HepG2 (cell line): ENCODE data around the gene NIPAL3. TPM values are rescaled to one million over a fixed set of nuclear protein-coding genes. Genes with fewer than 3 reads are reported as not detected.

ENCODE experiments used
- GABPB1 ChIP-seq: IDR thresholded peaks from 2 replicates; pipeline ENCODE4 v1.6.1; 2016; ENCODE audit warnings: mild to moderate bottlenecking, missing genetic modification reagents, moderate library complexity, missing compliant biosample characterization
- GATAD2A ChIP-seq: IDR thresholded peaks from 2 replicates; pipeline ENCODE4 v1.6.1; 2016
- NFYB ChIP-seq: sonication (generic); formaldehyde crosslinking; IDR thresholded peaks from 2 replicates; pipeline ENCODE4 v1.4.0; 2020; ENCODE audit warnings: missing genetic modification reagents
- NR2C2 ChIP-seq: sonication (generic); formaldehyde crosslinking; IDR thresholded peaks from 2 replicates; pipeline ENCODE4 v1.4.0; 2020; ENCODE audit warnings: missing genetic modification reagents, mild to moderate bottlenecking, moderate library complexity, borderline replicate concordance
- NR2F6 ChIP-seq, 2 experiments: IDR thresholded peaks; 2 replicates each; pipeline ENCODE4 v1.6.1; 2016; ENCODE audit warnings: antibody characterized with exemption in 1 of 2, mild to moderate bottlenecking in 1 of 2
- POLR2AphosphoS2 ChIP-seq: IDR thresholded peaks from 2 replicates; pipeline ENCODE4 v1.6.1; 2011; ENCODE audit warnings: low read depth, low read length, improper control_type of control experiment
- RARA ChIP-seq: IDR thresholded peaks from 2 replicates; pipeline ENCODE4 v1.6.1; 2016; ENCODE audit warnings: missing genetic modification reagents, missing compliant biosample characterization
- SOX6 ChIP-seq, 2 experiments: fragments of 450-650 bp in 1 of 2; sonication (generic) in 1 of 2; formaldehyde crosslinking in 1 of 2; IDR thresholded peaks; 2 replicates each; pipeline versions ENCODE4 v1.4.0 to v1.6.1; 2017 to 2020; ENCODE audit warnings: antibody characterized with exemption in 1 of 2, mild to moderate bottlenecking in 1 of 2, missing genetic modification reagents in 1 of 2
- ZMYM3 ChIP-seq: sonication (generic); formaldehyde crosslinking; IDR thresholded peaks from 2 replicates; pipeline ENCODE4 v1.5.1; 2020; ENCODE audit warnings: mild to moderate bottlenecking, missing genetic modification reagents
- ZMYM4 ChIP-seq: sonication (generic); formaldehyde crosslinking; IDR thresholded peaks from 2 replicates; pipeline ENCODE4 v1.8.1; 2023; ENCODE audit warnings: mild to moderate bottlenecking, missing genetic modification reagents
- ZNF274 ChIP-seq: sonication (generic); formaldehyde crosslinking; IDR thresholded peaks from 2 replicates; pipeline ENCODE4 v1.5.1; 2020; ENCODE audit warnings: mild to moderate bottlenecking, missing genetic modification reagents
- ZNF292 ChIP-seq: sonication (generic); formaldehyde crosslinking; IDR thresholded peaks from 2 replicates; pipeline ENCODE4 v1.8.1; 2022; ENCODE audit warnings: mild to moderate bottlenecking, low read depth, missing genetic modification reagents, borderline replicate concordance
- ZNF383 ChIP-seq: sonication (generic); formaldehyde crosslinking; IDR thresholded peaks from 2 replicates; pipeline ENCODE4 v1.4.0; 2020; ENCODE audit warnings: missing genetic modification reagents, mild to moderate bottlenecking, borderline replicate concordance
- ZNF629 ChIP-seq: sonication (generic); formaldehyde crosslinking; conservative IDR thresholded peaks from 2 replicates; pipeline ENCODE4 v1.5.0; 2020; ENCODE audit warnings: missing genetic modification reagents
- ZNF781 ChIP-seq: sonication (generic); formaldehyde crosslinking; IDR thresholded peaks from 2 replicates; pipeline ENCODE4 v1.5.1; 2020; ENCODE audit warnings: borderline replicate concordance, mild to moderate bottlenecking, missing genetic modification reagents; ENCODE audit errors: not compliant biosample characterization
- polyA plus RNA-seq, 8 experiments: library from polyadenylated mRNA; depleted of rRNA in 3 of 8; stranded (reverse) in 7 of 8; unstranded in 1 of 8; fragments of >200 nt; fragmentation: Illumina TruSeq in 4 of 8; extraction: Trizol in 4 of 8; gene quantifications; 2 replicates each; pipeline versions ENCODE4 v1.2.1 to v1.2.3, GENCODE V29; 2011 to 2016; ENCODE audit warnings: low read depth in 4 of 8, missing spikeins in 1 of 8, mixed read lengths in 1 of 8; ENCODE audit not compliant: insufficient read depth in 1 of 8
- total RNA-seq, 5 experiments: library from RNA; depleted of rRNA; stranded (reverse); fragments of >200 nt; fragmentation: Illumina TruSeq; extraction: Trizol; gene quantifications; 2 replicates each; pipeline ENCODE4 v1.2.3, GENCODE V29; 2016; ENCODE audit warnings: low read depth in 1 of 5
- TF ChIP-seq, protein P1 (sequence below): sonication (generic); formaldehyde crosslinking; IDR thresholded peaks from 2 replicates; pipeline ENCODE4 v1.5.1; 2020; ENCODE audit warnings: mild to moderate bottlenecking, missing genetic modification reagents, borderline replicate concordance
- TF ChIP-seq, protein P2 (sequence below): sonication (generic); formaldehyde crosslinking; IDR thresholded peaks from 2 replicates; pipeline ENCODE4 v1.4.0; 2020; ENCODE audit warnings: missing genetic modification reagents, borderline replicate concordance
- TF ChIP-seq, protein P3 (sequence below): sonication (generic); formaldehyde crosslinking; IDR thresholded peaks from 2 replicates; pipeline ENCODE4 v1.5.0; 2020; ENCODE audit warnings: mild to moderate bottlenecking, missing genetic modification reagents

Gene NIPAL3
- total and polyA plus RNA-seq, 2 of the 13 experiments (the other 11 are each of a cell fraction or from before 2014, with no cell fraction given): 5.6 to 8.6 TPM

DNA sequence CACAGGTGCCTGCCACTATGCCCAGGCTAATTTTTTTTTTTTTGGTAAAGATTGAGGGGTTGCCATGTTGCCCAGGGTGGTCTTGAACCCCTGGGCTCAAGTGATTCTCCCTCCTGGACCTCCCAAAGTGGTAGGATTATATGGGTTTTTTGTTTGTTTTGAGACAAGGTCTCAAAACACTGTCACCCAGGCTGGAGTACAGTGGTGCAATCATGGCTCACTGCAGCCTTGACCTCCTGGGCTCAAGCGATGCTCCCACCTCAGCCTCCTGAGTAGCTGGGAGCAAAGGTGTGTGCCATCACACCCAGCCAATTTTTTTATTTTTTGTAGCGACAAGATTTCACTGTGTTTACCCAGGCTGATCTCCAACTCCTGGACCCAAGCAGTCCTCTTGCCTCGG is 78.2 kb downstream of the NIPAL3 start (continued):
- TF ChIP-seq, protein P1, sequence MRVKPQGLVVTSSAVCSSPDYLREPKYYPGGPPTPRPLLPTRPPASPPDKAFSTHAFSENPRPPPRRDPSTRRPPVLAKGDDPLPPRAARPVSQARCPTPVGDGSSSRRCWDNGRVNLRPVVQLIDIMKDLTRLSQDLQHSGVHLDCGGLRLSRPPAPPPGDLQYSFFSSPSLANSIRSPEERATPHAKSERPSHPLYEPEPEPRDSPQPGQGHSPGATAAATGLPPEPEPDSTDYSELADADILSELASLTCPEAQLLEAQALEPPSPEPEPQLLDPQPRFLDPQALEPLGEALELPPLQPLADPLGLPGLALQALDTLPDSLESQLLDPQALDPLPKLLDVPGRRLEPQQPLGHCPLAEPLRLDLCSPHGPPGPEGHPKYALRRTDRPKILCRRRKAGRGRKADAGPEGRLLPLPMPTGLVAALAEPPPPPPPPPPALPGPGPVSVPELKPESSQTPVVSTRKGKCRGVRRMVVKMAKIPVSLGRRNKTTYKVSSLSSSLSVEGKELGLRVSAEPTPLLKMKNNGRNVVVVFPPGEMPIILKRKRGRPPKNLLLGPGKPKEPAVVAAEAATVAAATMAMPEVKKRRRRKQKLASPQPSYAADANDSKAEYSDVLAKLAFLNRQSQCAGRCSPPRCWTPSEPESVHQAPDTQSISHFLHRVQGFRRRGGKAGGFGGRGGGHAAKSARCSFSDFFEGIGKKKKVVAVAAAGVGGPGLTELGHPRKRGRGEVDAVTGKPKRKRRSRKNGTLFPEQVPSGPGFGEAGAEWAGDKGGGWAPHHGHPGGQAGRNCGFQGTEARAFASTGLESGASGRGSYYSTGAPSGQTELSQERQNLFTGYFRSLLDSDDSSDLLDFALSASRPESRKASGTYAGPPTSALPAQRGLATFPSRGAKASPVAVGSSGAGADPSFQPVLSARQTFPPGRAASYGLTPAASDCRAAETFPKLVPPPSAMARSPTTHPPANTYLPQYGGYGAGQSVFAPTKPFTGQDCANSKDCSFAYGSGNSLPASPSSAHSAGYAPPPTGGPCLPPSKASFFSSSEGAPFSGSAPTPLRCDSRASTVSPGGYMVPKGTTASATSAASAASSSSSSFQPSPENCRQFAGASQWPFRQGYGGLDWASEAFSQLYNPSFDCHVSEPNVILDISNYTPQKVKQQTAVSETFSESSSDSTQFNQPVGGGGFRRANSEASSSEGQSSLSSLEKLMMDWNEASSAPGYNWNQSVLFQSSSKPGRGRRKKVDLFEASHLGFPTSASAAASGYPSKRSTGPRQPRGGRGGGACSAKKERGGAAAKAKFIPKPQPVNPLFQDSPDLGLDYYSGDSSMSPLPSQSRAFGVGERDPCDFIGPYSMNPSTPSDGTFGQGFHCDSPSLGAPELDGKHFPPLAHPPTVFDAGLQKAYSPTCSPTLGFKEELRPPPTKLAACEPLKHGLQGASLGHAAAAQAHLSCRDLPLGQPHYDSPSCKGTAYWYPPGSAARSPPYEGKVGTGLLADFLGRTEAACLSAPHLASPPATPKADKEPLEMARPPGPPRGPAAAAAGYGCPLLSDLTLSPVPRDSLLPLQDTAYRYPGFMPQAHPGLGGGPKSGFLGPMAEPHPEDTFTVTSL (CRISPR knock-in tag): 0 out of 2 replicates have a peak, but pooled peaks have one; percentile 45
- TF ChIP-seq SOX6 (IDR thresholded peaks at IDR 0.05): no peak
- TF ChIP-seq SOX6 (CRISPR knock-in tag; IDR thresholded peaks at IDR 0.05): 0 out of 2 replicates have a peak, but pooled peaks have one; percentile 32
- peak; percentile 41; the same call in 1 of the 2 replicates for TF ChIP-seq GATAD2A (CRISPR knock-in tag)
- TF ChIP-seq ZMYM4 (CRISPR knock-in tag): peak; percentile 69
- peak; percentile 47; the same call in 1 of the 2 replicates for TF ChIP-seq NR2C2 (CRISPR knock-in tag)
- TF ChIP-seq ZNF781 (CRISPR knock-in tag): no peak
- TF ChIP-seq POLR2AphosphoS2: no peak
- TF ChIP-seq ZMYM3 (CRISPR knock-in tag): peak; percentile 61; the same call in 1 of the 2 replicates
- TF ChIP-seq GABPB1 (CRISPR knock-in tag): no peak
- TF ChIP-seq NFYB: no peak
- no peak for TF ChIP-seq ZNF292
- TF ChIP-seq, protein P2, sequence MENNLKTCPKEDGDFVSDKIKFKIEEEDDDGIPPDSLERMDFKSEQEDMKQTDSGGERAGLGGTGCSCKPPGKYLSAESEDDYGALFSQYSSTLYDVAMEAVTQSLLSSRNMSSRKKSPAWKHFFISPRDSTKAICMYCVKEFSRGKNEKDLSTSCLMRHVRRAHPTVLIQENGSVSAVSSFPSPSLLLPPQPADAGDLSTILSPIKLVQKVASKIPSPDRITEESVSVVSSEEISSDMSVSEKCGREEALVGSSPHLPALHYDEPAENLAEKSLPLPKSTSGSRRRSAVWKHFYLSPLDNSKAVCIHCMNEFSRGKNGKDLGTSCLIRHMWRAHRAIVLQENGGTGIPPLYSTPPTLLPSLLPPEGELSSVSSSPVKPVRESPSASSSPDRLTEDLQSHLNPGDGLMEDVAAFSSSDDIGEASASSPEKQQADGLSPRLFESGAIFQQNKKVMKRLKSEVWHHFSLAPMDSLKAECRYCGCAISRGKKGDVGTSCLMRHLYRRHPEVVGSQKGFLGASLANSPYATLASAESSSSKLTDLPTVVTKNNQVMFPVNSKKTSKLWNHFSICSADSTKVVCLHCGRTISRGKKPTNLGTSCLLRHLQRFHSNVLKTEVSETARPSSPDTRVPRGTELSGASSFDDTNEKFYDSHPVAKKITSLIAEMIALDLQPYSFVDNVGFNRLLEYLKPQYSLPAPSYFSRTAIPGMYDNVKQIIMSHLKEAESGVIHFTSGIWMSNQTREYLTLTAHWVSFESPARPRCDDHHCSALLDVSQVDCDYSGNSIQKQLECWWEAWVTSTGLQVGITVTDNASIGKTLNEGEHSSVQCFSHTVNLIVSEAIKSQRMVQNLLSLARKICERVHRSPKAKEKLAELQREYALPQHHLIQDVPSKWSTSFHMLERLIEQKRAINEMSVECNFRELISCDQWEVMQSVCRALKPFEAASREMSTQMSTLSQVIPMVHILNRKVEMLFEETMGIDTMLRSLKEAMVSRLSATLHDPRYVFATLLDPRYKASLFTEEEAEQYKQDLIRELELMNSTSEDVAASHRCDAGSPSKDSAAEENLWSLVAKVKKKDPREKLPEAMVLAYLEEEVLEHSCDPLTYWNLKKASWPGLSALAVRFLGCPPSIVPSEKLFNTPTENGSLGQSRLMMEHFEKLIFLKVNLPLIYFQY (CRISPR knock-in tag): no peak
- TF ChIP-seq ZNF629 (CRISPR knock-in tag): no peak
- peak; percentile 64 for TF ChIP-seq NR2F6 (IDR thresholded peaks at IDR 0.05)
- TF ChIP-seq NR2F6 (CRISPR knock-in tag; IDR thresholded peaks at IDR 0.05): peak; percentile 86
- TF ChIP-seq, protein P3, sequence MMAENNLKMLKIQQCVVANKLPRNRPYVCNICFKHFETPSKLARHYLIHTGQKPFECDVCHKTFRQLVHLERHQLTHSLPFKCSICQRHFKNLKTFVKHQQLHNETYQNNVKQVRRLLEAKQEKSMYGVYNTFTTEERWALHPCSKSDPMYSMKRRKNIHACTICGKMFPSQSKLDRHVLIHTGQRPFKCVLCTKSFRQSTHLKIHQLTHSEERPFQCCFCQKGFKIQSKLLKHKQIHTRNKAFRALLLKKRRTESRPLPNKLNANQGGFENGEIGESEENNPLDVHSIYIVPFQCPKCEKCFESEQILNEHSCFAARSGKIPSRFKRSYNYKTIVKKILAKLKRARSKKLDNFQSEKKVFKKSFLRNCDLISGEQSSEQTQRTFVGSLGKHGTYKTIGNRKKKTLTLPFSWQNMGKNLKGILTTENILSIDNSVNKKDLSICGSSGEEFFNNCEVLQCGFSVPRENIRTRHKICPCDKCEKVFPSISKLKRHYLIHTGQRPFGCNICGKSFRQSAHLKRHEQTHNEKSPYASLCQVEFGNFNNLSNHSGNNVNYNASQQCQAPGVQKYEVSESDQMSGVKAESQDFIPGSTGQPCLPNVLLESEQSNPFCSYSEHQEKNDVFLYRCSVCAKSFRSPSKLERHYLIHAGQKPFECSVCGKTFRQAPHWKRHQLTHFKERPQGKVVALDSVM (CRISPR knock-in tag): peak; percentile 86
- TF ChIP-seq ZNF274: no peak
- peak; percentile 68 for TF ChIP-seq RARA (CRISPR knock-in tag)
- TF ChIP-seq ZNF383 (CRISPR knock-in tag): no peak
